ENCODE measurements around the gene DEGS2. TPM values are rescaled to one million over a fixed set of nuclear protein-coding genes. Genes with fewer than 3 reads are reported as not detected.

Gene DEGS2
- total RNA-seq, 6 experiments from 2014 or later, result 0.09 to 0.55 (median 0.22) TPM

DNA sequence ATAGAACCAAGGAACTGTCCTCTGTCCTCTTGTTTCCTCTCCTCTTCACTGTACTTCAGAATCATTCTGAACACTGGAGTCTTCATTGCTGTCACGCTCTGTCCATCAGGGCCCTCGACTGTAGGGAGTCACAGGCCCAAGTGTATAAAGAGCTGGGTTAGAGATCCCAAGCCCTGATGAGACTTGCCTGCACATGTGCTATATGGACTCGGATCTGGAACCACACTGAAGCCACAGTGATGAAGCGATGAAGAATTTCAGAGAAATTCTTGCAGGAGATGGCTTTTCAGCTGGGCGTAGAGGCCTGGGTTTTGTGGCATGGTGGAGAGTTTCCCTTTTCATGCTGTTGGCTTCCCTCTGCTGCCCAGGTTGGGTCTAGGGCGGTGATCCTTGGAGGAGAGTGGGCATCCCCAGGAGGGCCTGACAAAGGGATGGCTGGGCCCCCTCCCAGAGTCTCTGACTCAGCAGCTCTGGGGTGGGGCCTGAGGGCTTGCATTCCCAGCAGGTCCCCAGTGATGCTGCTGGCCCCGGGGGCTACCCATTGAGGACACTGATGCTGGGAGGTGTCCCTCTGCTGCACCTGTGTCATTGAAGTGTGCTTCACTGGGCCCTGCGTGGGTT is 39.9 kb upstream of the DEGS2 start:
- Histone ChIP-seq H3K4me3 (no peak overlapping the region), H3K9me3 (no peaks in the 10 kb centered on the region), H3K27ac (no peak overlapping the region), H3K27me3 (no peaks in the 10 kb centered on the region), H3K36me3 (no peaks in the 10 kb centered on the region), H3K4me1 (peaks cover 0 to 7% (median 2%) of the 10 kb centered on the region in 4 donors)
- intact Hi-C loops (cut with DNase I), result no loop called here
- no peak for TF ChIP-seq POLR2A (IDR thresholded peaks at IDR 0.05)
- TF ChIP-seq, protein P1, sequence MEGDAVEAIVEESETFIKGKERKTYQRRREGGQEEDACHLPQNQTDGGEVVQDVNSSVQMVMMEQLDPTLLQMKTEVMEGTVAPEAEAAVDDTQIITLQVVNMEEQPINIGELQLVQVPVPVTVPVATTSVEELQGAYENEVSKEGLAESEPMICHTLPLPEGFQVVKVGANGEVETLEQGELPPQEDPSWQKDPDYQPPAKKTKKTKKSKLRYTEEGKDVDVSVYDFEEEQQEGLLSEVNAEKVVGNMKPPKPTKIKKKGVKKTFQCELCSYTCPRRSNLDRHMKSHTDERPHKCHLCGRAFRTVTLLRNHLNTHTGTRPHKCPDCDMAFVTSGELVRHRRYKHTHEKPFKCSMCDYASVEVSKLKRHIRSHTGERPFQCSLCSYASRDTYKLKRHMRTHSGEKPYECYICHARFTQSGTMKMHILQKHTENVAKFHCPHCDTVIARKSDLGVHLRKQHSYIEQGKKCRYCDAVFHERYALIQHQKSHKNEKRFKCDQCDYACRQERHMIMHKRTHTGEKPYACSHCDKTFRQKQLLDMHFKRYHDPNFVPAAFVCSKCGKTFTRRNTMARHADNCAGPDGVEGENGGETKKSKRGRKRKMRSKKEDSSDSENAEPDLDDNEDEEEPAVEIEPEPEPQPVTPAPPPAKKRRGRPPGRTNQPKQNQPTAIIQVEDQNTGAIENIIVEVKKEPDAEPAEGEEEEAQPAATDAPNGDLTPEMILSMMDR (IDR thresholded peaks at IDR 0.05), result no peak
- DNase-seq (no peak), ATAC-seq (no peak)
- 86% methylated on average over 6 of the region's 8 CpGs for WGBS (ENCODE audit: insufficient coverage, low coverage, low lambda C conversion rate, missing lambda C conversion rate)

DNA sequence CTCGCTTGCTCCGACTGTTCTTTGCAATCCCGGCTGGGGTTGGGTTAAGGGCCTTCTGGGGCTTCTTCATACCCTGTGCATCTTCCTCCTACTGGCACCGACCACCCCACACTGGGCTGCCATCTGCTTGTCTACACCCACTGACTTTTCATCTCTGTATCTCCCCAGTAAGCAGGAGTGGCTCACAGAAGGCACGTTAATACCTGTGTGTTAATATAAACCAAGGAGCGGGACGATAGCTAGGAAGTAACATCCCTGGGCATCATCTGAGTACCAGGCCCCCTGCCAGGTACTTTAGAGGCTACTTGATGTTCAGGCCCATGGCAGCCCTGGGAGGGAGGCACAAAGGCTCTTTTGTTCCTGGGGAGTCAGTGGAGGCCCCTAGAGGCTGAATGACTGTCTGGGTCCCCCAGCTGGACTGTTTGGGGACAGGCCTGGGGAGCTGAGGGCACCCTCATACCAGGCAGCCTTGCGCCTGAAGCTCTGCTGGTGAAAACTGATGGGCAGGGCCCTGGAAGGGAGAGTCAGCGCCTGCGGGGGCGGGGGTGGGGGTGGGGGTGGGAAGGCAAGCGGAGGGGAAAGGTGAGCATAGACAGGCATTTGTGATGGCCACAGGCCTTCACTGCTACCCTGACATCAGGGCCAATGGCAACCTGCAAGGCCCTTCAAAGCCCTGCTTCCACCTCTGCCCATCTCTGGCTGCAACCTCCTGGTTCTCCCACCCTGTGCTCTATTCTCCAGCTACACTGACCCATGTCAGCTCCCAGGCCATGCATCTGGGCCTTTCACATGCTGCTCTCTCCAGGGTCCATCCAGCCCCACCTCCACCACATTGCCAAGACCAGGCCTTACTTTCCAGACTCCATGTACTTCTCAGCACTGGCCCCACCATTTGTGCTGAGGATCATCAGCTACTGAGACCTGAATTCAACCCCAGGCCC is 34.2 kb upstream of the DEGS2 start:
- 32% methylated on average over 7 of the region's 12 CpGs for WGBS (ENCODE audit: insufficient coverage, low coverage, low lambda C conversion rate, missing lambda C conversion rate)
- H3K4me3 ChIP-seq, result peak overlapping the region; percentile 23 to 52 (median 27)
- peak overlapping the region; percentile 66 to 90 (median 75) for H3K27ac ChIP-seq
- no peaks in the 10 kb centered on the region for H3K27me3 ChIP-seq
- H3K9me3 ChIP-seq, result no peaks in the 10 kb centered on the region
- peaks cover 0 to 15% (median 0%) of the 10 kb centered on the region in 4 donors for H3K4me1 ChIP-seq
- no peaks in the 10 kb centered on the region for H3K36me3 ChIP-seq
- intact Hi-C loops (cut with DNase I), result no loop called here
- ATAC-seq (no peak), DNase-seq (no peak)
- no peak for TF ChIP-seq POLR2A (IDR thresholded peaks at IDR 0.05)
- TF ChIP-seq, protein P1 (IDR thresholded peaks at IDR 0.05), result no peak

DNA sequence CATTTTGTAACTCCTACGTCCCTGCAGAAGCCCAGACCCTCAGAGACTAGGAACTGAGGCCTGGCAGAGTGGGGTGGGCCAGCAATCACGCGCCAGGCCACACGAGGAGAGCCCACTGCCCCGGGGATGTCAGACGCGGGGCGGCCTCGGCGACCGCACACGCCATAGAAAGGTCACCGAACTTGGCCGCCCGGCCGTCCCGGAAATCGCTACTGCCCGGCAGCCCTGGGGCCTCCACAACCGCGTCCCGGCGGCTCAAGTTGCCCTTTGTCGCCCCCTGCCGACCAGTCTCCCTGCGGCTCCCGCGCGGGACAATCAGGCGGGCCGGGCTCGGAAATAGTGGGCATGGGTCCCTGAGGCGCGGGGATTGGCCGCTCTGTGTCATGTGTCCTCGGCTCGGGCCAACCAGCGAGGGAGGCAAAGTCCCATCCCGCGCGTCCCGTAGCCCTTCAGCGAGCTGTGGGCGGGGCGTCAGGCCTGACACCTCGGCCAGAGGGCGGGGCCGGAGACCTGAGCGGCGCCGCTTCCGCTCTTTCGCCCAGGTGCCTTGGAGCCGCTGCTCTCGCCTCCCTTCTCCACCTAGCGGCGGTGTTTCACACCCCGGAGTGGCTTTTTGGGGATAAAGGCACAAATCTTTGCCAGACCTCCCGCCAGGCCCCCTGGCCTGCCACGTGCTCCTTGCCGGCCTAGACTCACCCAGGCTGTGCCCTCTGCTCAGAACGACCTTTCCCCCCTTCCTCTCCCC is 33.4 kb upstream of the DEGS2 start:
- Histone ChIP-seq H3K27me3 (no peaks in the 10 kb centered on the region), H3K36me3 (no peaks in the 10 kb centered on the region), H3K27ac (peak overlapping the region; percentile 90 to 92 (median 90)), H3K4me1 (peaks cover 0 to 23% (median 0%) of the 10 kb centered on the region in 4 donors), H3K9me3 (no peaks in the 10 kb centered on the region), H3K4me3 (peak overlapping the region; percentile 23 to 52 (median 51))
- peak; percentile 100 for DNase-seq
- intact Hi-C loops (cut with DNase I), result no loop called here
- TF ChIP-seq, protein P1 (IDR thresholded peaks at IDR 0.05), result peak; percentile 93 to 98 (median 96)
- peak; percentile 62 for TF ChIP-seq POLR2A (IDR thresholded peaks at IDR 0.05)
- WGBS (ENCODE audit: insufficient coverage, low coverage, low lambda C conversion rate, missing lambda C conversion rate), result 0% methylated on average over 10 of the region's 62 CpGs
- peak; percentile 97 to 99 (median 98) for ATAC-seq

GRCh38 chr14:100192250-100192671 is 32.8 kb upstream of the DEGS2 start:
- Histone ChIP-seq H3K9me3 (no peaks in the 10 kb centered on the region), H3K27ac (peak overlapping the region; percentile 90 to 92 (median 90)), H3K27me3 (no peaks in the 10 kb centered on the region), H3K4me1 (peaks cover 0 to 23% (median 0%) of the 10 kb centered on the region in 4 donors), H3K4me3 (peak overlapping the region; percentile 13 to 52 (median 51)), H3K36me3 (no peaks in the 10 kb centered on the region)
- no peak for TF ChIP-seq POLR2A (IDR thresholded peaks at IDR 0.05)
- TF ChIP-seq, protein P1 (IDR thresholded peaks at IDR 0.05), result no peak
- no peak for ATAC-seq
- intact Hi-C loops (cut with DNase I), result no loop called here
- 52% methylated on average over 11 of the region's 21 CpGs for WGBS (ENCODE audit: insufficient coverage, low coverage, low lambda C conversion rate, missing lambda C conversion rate)
- peak in 1 of 3 donors; percentile 43 for DNase-seq

Data from right lobe of liver (tissue), 6 donors.